ENCODE data around the gene MYO9B. TPM values are rescaled to one million over a fixed set of nuclear protein-coding genes. Genes with fewer than 3 reads are reported as not detected.

MYO9B gene
- polyA plus RNA-seq, 1 donor (not counting 4 experiments of a cell fraction or from before 2014, with no cell fraction given), result 14.3 TPM

DNA sequence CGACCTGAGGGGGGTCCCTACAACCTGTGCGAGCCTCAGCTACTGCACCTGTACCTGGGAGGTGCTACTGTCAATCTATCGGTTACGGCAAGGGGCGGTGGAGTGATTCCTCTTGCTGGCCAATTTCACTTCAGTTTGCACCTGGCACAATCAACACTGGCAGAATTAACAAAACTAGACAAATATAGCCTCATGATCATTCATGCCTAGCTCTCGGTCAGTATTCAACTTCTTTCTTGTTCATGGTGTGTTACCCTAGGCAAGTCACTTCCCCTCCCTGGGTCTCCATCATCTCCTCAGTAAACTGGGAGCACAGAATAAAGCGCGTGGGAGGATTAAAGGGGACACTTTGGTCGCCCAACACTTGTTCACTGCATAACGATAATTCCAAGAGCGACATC, 943 bp upstream of the MYO9B start:
- Histone ChIP-seq H3K4me2 (ENCODE audit: control insufficient read depth, extremely low read depth, insufficient read depth, low read depth, low read length) (peak overlapping the region; percentile 95), H3K27ac (ENCODE audit: control insufficient read depth, insufficient read depth, low read length) (peak overlapping the region; percentile 82), H2AFZ (ENCODE audit: control insufficient read depth, low read length) (peak overlapping the region; percentile 98), H3K9me1 (ENCODE audit: control insufficient read depth, extremely low read depth, insufficient read depth, low read length) (no peaks in the 10 kb centered on the region), H3K9me3 (ENCODE audit: control insufficient read depth, low read depth, low read length) (no peaks in the 10 kb centered on the region), H3K4me3 (ENCODE audit: control insufficient read depth in 2 of 3, extremely low read depth in 1 of 3, insufficient read depth in 2 of 3, low read depth in 1 of 3, low read length in 3 of 3) (peak overlapping the region; percentile 86 to 94 (median 90)), H4K20me1 (ENCODE audit: control insufficient read depth, extremely low read depth, insufficient read depth, low read length) (peaks cover 4% of the 10 kb centered on the region), H3K9ac (ENCODE audit: control insufficient read depth, extremely low read depth, insufficient read depth, low read length) (peak overlapping the region; percentile 91), H3K79me2 (ENCODE audit: control insufficient read depth, insufficient read depth, low read length) (peaks cover 66% of the 10 kb centered on the region), H3K27me3 (ENCODE audit: control insufficient read depth, extremely low read depth, insufficient read depth, low read length) (no peaks in the 10 kb centered on the region), H3K4me1 (ENCODE audit: control insufficient read depth, extremely low read depth, insufficient read depth, low read length) (peaks cover 36% of the 10 kb centered on the region), H3K36me3 (ENCODE audit: control insufficient read depth in 2 of 2, extremely low read depth in 1 of 2, insufficient read depth in 2 of 2, low read length in 2 of 2) (peaks cover 2 to 8% of the 10 kb centered on the region in 2 experiments)
- FAIRE-seq, result no peak
- DNase-seq (ENCODE audit: low read depth, low spot score), result no peak
- dilution Hi-C loops (cut with MboI; ENCODE audit: extremely low pct_ligation_motif_present, low sequenced_read_pairs), result no loop called here
- no peak for TF ChIP-seq EZH2 (IDR thresholded peaks at IDR 0.05; ENCODE audit: low read length)
- TF ChIP-seq CTCF (optimal IDR thresholded peaks at IDR 0.05 in 1 of 3, IDR thresholded peaks at IDR 0.05 in 1 of 3, conservative IDR thresholded peaks at IDR 0.05 in 1 of 3; ENCODE audit: extremely low read depth in 1 of 3, insufficient read depth in 2 of 3, low read length in 3 of 3), result no peak

GRCh38 chr19:17075864-17076542, 426 bp downstream of the MYO9B start:
- FAIRE-seq (no peak), DNase-seq (ENCODE audit: low read depth, low spot score) (no peak)
- TF ChIP-seq CTCF (optimal IDR thresholded peaks at IDR 0.05 in 1 of 3, IDR thresholded peaks at IDR 0.05 in 1 of 3, conservative IDR thresholded peaks at IDR 0.05 in 1 of 3; ENCODE audit: extremely low read depth in 1 of 3, insufficient read depth in 2 of 3, low read length in 3 of 3) (no peak), EZH2 (IDR thresholded peaks at IDR 0.05; ENCODE audit: low read length) (no peak)
- Histone ChIP-seq H3K9ac (ENCODE audit: control insufficient read depth, extremely low read depth, insufficient read depth, low read length) (peak overlapping the region; percentile 91), H3K9me3 (ENCODE audit: control insufficient read depth, low read depth, low read length) (no peaks in the 10 kb centered on the region), H4K20me1 (ENCODE audit: control insufficient read depth, extremely low read depth, insufficient read depth, low read length) (peaks cover 4% of the 10 kb centered on the region), H3K4me2 (ENCODE audit: control insufficient read depth, extremely low read depth, insufficient read depth, low read depth, low read length) (peak overlapping the region; percentile 98), H3K27me3 (ENCODE audit: control insufficient read depth, extremely low read depth, insufficient read depth, low read length) (no peaks in the 10 kb centered on the region), H3K36me3 (ENCODE audit: control insufficient read depth in 2 of 2, extremely low read depth in 1 of 2, insufficient read depth in 2 of 2, low read length in 2 of 2) (peaks cover 2 to 4% of the 10 kb centered on the region in 2 experiments), H3K79me2 (ENCODE audit: control insufficient read depth, insufficient read depth, low read length) (peaks cover 72% of the 10 kb centered on the region), H3K4me1 (ENCODE audit: control insufficient read depth, extremely low read depth, insufficient read depth, low read length) (peaks cover 44% of the 10 kb centered on the region), H3K9me1 (ENCODE audit: control insufficient read depth, extremely low read depth, insufficient read depth, low read length) (no peaks in the 10 kb centered on the region), H3K27ac (ENCODE audit: control insufficient read depth, insufficient read depth, low read length) (peak overlapping the region; percentile 44), H2AFZ (ENCODE audit: control insufficient read depth, low read length) (peak overlapping the region; percentile 39), H3K4me3 (ENCODE audit: control insufficient read depth in 2 of 3, extremely low read depth in 1 of 3, insufficient read depth in 2 of 3, low read depth in 1 of 3, low read length in 3 of 3) (peak overlapping the region; percentile 81 to 94 (median 85))
- dilution Hi-C loops (cut with MboI; ENCODE audit: extremely low pct_ligation_motif_present, low sequenced_read_pairs), result no loop called here
